ENCODE data around the gene OR4C45. TPM values are rescaled to one million over a fixed set of nuclear protein-coding genes. Genes with fewer than 3 reads are reported as not detected.

The OR4C45 gene
- total and polyA plus RNA-seq, 9 of the 15 experiments (the other 6 are each of a cell fraction or from before 2014, with no cell fraction given): not detected

- TF ChIP-seq ZNF407 (IDR thresholded peaks at IDR 0.05; ENCODE audit: low read depth) (no peak), GTF2B (IDR thresholded peaks at IDR 0.05; ENCODE audit: extremely low read depth, insufficient read length) (no peak), PHB2 (IDR thresholded peaks at IDR 0.05; ENCODE audit: low read depth) (no peak), ZNF561 (CRISPR knock-in tag; conservative IDR thresholded peaks at IDR 0.05) (no peak), AFF4 (CRISPR knock-in tag; IDR thresholded peaks at IDR 0.05) (no peak), THRAP3 (IDR thresholded peaks at IDR 0.05; ENCODE audit: borderline replicate concordance) (no peak), KDM4B (IDR thresholded peaks at IDR 0.05; ENCODE audit: borderline replicate concordance in 2 of 2, low read depth in 1 of 2) (no peak), TAF15 (IDR thresholded peaks at IDR 0.05; ENCODE audit: low read depth, low read length) (no peak), LCOR (CRISPR knock-in tag; IDR thresholded peaks at IDR 0.05) (no peak), PKNOX1 (IDR thresholded peaks at IDR 0.05) (no peak), ESRRB (CRISPR knock-in tag; IDR thresholded peaks at IDR 0.05; ENCODE audit: borderline replicate concordance) (no peak), HINFP (tag; conservative IDR thresholded peaks at IDR 0.05; ENCODE audit: low read depth) (no peak), HDAC2 (IDR thresholded peaks at IDR 0.05) (no peak)
Measured at GRCh38 chr11:50044647-50045046, 12.0 kb downstream of the OR4C45 start (continued).

Data from K562 (cell line).